HCT116 (cell line): Measurements from ENCODE around the gene ADARB2.

ENCODE experiments used
- CEBPB ChIP-seq: IDR thresholded peaks from 2 replicates; pipeline ENCODE4 v1.6.1; 2012; ENCODE audit warnings: low read depth
- EZH2 ChIP-seq: fragments of 200-600 bp; sonication (generic); IDR thresholded peaks from 2 replicates; pipeline ENCODE4 v1.6.1; 2017; ENCODE audit warnings: antibody characterized with exemption, mixed run types
- EZH2phosphoT487 ChIP-seq: fragments of 200-600 bp; IDR thresholded peaks from 2 replicates; pipeline ENCODE4 v1.6.1; 2018; ENCODE audit warnings: antibody characterized with exemption, borderline replicate concordance
- POLR2A ChIP-seq: IDR thresholded peaks from 2 replicates; pipeline ENCODE4 v1.7.0; 2011; ENCODE audit warnings: borderline replicate concordance; ENCODE audit not compliant: insufficient read depth, insufficient read length; ENCODE audit errors: extremely low read depth
- POLR2AphosphoS5 ChIP-seq: IDR thresholded peaks from 2 replicates; pipeline ENCODE4 v1.6.1; 2011; ENCODE audit warnings: mild to moderate bottlenecking, low read depth, low read length, moderate library complexity
- TCF7L2 ChIP-seq: IDR thresholded peaks from 2 replicates; pipeline ENCODE4 v1.7.0; 2011; ENCODE audit warnings: borderline replicate concordance, inconsistent platforms; ENCODE audit not compliant: insufficient read depth, insufficient read length; ENCODE audit errors: extremely low read depth
- ZFX ChIP-seq: fragments of 450-650 bp; IDR thresholded peaks from 2 replicates; pipeline ENCODE4 v1.6.1; 2017
- TF ChIP-seq, protein P1 (sequence below), 3 experiments: fragments of 200-600 bp in 1 of 3; sonication (generic) in 1 of 3; IDR thresholded peaks in 2 of 3; conservative IDR thresholded peaks in 1 of 3; 2 replicates each; pipeline ENCODE4 v1.5.1; 2012 to 2017; ENCODE audit warnings: low read depth in 2 of 3, low read length in 2 of 3, antibody characterized with exemption in 1 of 3, borderline replicate concordance in 1 of 3, control low read depth in 1 of 3, mild to moderate bottlenecking in 1 of 3, mixed read lengths in 1 of 3, mixed run types in 1 of 3, moderate library complexity in 1 of 3; ENCODE audit not compliant: insufficient read depth in 1 of 3
- TF ChIP-seq, protein P2 (sequence below): IDR thresholded peaks from 2 replicates; pipeline ENCODE4 v1.6.1; 2012

DNA sequence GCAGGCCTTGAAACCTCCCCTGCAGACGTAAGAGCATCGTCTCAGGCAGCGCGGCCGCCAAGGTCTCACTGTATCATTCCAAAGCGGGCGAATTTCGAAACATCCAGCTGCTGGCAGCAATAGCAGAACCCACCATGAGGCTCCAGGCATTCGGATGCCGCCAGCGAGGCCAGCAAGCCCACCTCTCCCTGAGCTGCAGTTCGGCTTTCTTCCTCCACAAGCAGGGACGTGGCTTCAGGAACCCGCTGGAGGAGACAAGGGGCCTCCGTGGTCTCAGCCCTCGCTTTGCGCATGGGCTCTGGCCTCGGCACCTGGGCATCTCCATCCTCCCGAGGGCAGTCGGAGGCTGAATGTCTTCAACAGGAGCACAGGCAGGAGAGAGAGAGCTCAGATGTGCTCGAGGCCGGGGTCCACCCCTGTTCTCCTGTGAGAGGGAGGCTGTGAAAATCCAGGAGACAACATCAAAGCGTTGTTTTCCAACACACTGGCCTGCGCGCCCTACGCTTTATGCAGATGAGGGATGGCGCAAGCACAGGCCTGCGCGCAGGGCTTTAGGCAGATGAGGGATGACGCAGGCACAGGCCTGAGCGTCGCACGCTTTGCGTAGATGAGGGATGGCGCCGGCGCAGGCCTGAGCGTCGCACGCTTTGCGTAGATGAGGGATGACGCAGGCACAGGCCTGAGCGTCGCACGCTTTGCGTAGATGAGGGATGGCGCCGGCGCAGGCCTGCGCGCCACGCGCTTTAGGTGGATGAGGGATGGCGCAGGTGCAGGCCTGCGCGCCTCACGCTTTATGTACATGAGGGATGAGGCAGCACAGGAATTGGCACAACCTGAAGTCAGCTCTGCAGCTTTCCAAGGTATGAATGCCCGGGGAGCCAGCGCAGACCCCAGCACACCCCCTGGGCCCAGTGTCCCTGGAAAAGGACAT lies 577.9 kb downstream of the ADARB2 start:
- TF ChIP-seq ZFX (no peak), TCF7L2 (no peak), EZH2phosphoT487 (no peak), POLR2AphosphoS5 (no peak), CEBPB (no peak), POLR2A (no peak), EZH2 (no peak)
- TF ChIP-seq, protein P1, sequence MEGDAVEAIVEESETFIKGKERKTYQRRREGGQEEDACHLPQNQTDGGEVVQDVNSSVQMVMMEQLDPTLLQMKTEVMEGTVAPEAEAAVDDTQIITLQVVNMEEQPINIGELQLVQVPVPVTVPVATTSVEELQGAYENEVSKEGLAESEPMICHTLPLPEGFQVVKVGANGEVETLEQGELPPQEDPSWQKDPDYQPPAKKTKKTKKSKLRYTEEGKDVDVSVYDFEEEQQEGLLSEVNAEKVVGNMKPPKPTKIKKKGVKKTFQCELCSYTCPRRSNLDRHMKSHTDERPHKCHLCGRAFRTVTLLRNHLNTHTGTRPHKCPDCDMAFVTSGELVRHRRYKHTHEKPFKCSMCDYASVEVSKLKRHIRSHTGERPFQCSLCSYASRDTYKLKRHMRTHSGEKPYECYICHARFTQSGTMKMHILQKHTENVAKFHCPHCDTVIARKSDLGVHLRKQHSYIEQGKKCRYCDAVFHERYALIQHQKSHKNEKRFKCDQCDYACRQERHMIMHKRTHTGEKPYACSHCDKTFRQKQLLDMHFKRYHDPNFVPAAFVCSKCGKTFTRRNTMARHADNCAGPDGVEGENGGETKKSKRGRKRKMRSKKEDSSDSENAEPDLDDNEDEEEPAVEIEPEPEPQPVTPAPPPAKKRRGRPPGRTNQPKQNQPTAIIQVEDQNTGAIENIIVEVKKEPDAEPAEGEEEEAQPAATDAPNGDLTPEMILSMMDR (IDR thresholded peaks at IDR 0.05 in 2 of 3, conservative IDR thresholded peaks at IDR 0.05 in 1 of 3; ENCODE audit: borderline replicate concordance in 1 of 3, insufficient read depth in 1 of 3, low read depth in 2 of 3, low read length in 2 of 3), result no peak
- TF ChIP-seq, protein P2, sequence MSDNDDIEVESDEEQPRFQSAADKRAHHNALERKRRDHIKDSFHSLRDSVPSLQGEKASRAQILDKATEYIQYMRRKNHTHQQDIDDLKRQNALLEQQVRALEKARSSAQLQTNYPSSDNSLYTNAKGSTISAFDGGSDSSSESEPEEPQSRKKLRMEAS, result no peak
